ENCODE data around the gene ORM2. TPM values are rescaled to one million over a fixed set of nuclear protein-coding genes. Genes with fewer than 3 reads are reported as not detected.

Gene ORM2
- total and polyA plus RNA-seq, 9 of the 15 experiments (the other 6 are each of a cell fraction or from before 2014, with no cell fraction given), result 0.98 TPM; not detected in 8

- ChIA-PET CTCF (ENCODE audit: low intra/inter-chr PET ratio) (no interaction called here), POLR2A (no interaction called here)
- peaks cover 3% of the 10 kb centered on the region for H4K20me1 ChIP-seq (replicated peaks; ENCODE audit: control insufficient read depth, insufficient read depth, low read length)
- no TSS peak for BruUV-seq (replicated peaks)
- H2AFZ ChIP-seq (ENCODE audit: low read depth, low read length), result no peak overlapping the region
- no peak overlapping the region for H3K9ac ChIP-seq (ENCODE audit: insufficient read depth in 1 of 2, low read depth in 2 of 2, low read length in 2 of 2)
- intact Hi-C loops (cut with micrococcal nuclease), result no loop called here
- FAIRE-seq, result no peak
- DNase-seq (ENCODE audit: extremely low read depth in 1 of 4, low spot score in 3 of 4), result no peak
- H3K4me1 ChIP-seq (replicated peaks in 1 of 2; ENCODE audit: control insufficient read depth in 2 of 2, insufficient read depth in 2 of 2, low read length in 2 of 2), result no peaks in the 10 kb centered on the region
- H3K4me2 ChIP-seq (ENCODE audit: insufficient read depth, low read length), result no peak overlapping the region
- H3K9me3 ChIP-seq (replicated peaks; ENCODE audit: control insufficient read depth, insufficient read depth, low read depth, low read length), result no peaks in the 10 kb centered on the region
- in situ Hi-C loops (cut with MboI), result no loop called here
- H3K79me2 ChIP-seq (ENCODE audit: control insufficient read depth, insufficient read depth, low read length), result no peaks in the 10 kb centered on the region
- H3K27me3 ChIP-seq (ENCODE audit: control insufficient read depth in 2 of 2, insufficient read depth in 2 of 2, low read length in 2 of 2), result peaks cover 4 to 61% of the 10 kb centered on the region in 2 experiments; a peak in 3 of 5 replicates
- H3K27ac ChIP-seq (ENCODE audit: extremely low read depth, low read depth, low read length), result no peak overlapping the region
- H3K9me1 ChIP-seq (ENCODE audit: control insufficient read depth, insufficient read depth, low read length), result no peaks in the 10 kb centered on the region
- H3K36me3 ChIP-seq (ENCODE audit: control insufficient read depth, insufficient read depth, low read length), result no peaks in the 10 kb centered on the region
- no peak overlapping the region for H3K4me3 ChIP-seq
- WGBS (ENCODE audit: insufficient coverage, low coverage, missing lambda C conversion rate), result 0% methylated on average over 15 of the region's 15 CpGs
- ATAC-seq, result no peak
- TF ChIP-seq ZBTB7A (IDR thresholded peaks at IDR 0.05; ENCODE audit: borderline replicate concordance, control insufficient read depth, low read depth, low read length), result no peak
- no peak for TF ChIP-seq SRF (CRISPR knock-in tag; IDR thresholded peaks at IDR 0.05)
- TF ChIP-seq ZNF431 (CRISPR knock-in tag; IDR thresholded peaks at IDR 0.05), result no peak
- no peak for TF ChIP-seq E2F3 (CRISPR knock-in tag; IDR thresholded peaks at IDR 0.05)
- TF ChIP-seq RREB1 (CRISPR knock-in tag; IDR thresholded peaks at IDR 0.05), result no peak
- TF ChIP-seq HOXB6 (CRISPR knock-in tag; IDR thresholded peaks at IDR 0.05; ENCODE audit: borderline replicate concordance), result no peak
- no peak for TF ChIP-seq ZNF274 (IDR thresholded peaks at IDR 0.05; ENCODE audit: borderline replicate concordance, low read depth, low read length)
- TF ChIP-seq JUND (IDR thresholded peaks at IDR 0.05; ENCODE audit: borderline replicate concordance, low read depth, low read length), result no peak
- TF ChIP-seq JUND (tag; IDR thresholded peaks at IDR 0.05; ENCODE audit: borderline replicate concordance, low read depth, low read length), result no peak
- no peak for TF ChIP-seq CAMTA2 (CRISPR knock-in tag; conservative IDR thresholded peaks at IDR 0.05)
- no peak for TF ChIP-seq RBM22 (IDR thresholded peaks at IDR 0.05; ENCODE audit: low read depth, low read length, poor library complexity, severe bottlenecking)
- no peak for TF ChIP-seq ZFP91 (CRISPR knock-in tag; IDR thresholded peaks at IDR 0.05)
- no peak for TF ChIP-seq PHB (CRISPR knock-in tag; IDR thresholded peaks at IDR 0.05)
- no peak for TF ChIP-seq MAX (CRISPR knock-in tag; IDR thresholded peaks at IDR 0.05)
- no peak for TF ChIP-seq ILK (tag; IDR thresholded peaks at IDR 0.05; ENCODE audit: borderline replicate concordance, low read depth)
Observed at GRCh38 chr9:114301798-114302565, 27.7 kb upstream of the ORM2 start.

Measured in K562 (cell line).